Progenitor cell of endocrine pancreas (in vitro differentiated cells): Measurements from ENCODE around the gene PLXNB1. TPM values are rescaled to one million over a fixed set of nuclear protein-coding genes. Genes with fewer than 3 reads are reported as not detected.

Source experiments
- DNase-seq: peaks from one replicate; pipeline ENCODE4 v3.0.0; 2021; ENCODE audit warnings: low spot score; ENCODE audit not compliant: unreplicated experiment
- H3K27ac Mint-ChIP-seq: 2 replicates; pipeline ENCODE4 v1.8.0; 2021; ENCODE audit warnings: mild to moderate bottlenecking, moderate library complexity, mixed read lengths
- H3K27me3 Mint-ChIP-seq: 2 replicates; pipeline ENCODE4 v1.8.0; 2021; ENCODE audit warnings: mixed read lengths
- H3K36me3 Mint-ChIP-seq: 2 replicates; pipeline ENCODE4 v1.8.0; 2022; ENCODE audit warnings: mixed read lengths; ENCODE audit not compliant: insufficient read depth
- H3K4me1 Mint-ChIP-seq: 2 replicates; pipeline ENCODE4 v1.8.0; 2021; ENCODE audit warnings: low read depth, mixed read lengths
- H3K4me3 Mint-ChIP-seq: 2 replicates; pipeline ENCODE4 v1.8.0; 2021; ENCODE audit warnings: low read depth, mild to moderate bottlenecking, moderate library complexity, mixed read lengths
- H3K9me3 Mint-ChIP-seq: 2 replicates; pipeline ENCODE4 v1.8.0; 2021; ENCODE audit warnings: low read depth, mixed read lengths
- CTCF ChIP-seq: fragments of 200-600 bp; sonication (generic); IDR thresholded peaks from one replicate; pipeline ENCODE4 v1.5.0; 2021; ENCODE audit warnings: antibody characterized with exemption, mild to moderate bottlenecking; ENCODE audit not compliant: unreplicated experiment
- total RNA-seq: library from RNA; stranded (reverse); gene quantifications from 2 replicates; pipeline ENCODE4 v1.2.1, GENCODE V29; 2021

PLXNB1 gene
- total RNA-seq, 1 donor from 2014 or later: 543 TPM

GRCh38 chr3:48431224-48432029, 1.5 kb upstream of the PLXNB1 start:
- TF ChIP-seq CTCF: no peak
- Mint-ChIP-seq H3K27ac (peak overlapping the region; percentile 98), H3K4me3 (peak overlapping the region; percentile 90), H3K4me1 (peaks cover 40% of the 10 kb centered on the region), H3K9me3 (no peaks in the 10 kb centered on the region), H3K36me3 (peaks cover 5% of the 10 kb centered on the region), H3K27me3 (no peaks in the 10 kb centered on the region)
- DNase-seq: no peak

- Mint-ChIP-seq H3K4me3 (peak overlapping the region; percentile 90), H3K9me3 (no peaks in the 10 kb centered on the region), H3K4me1 (peaks cover 46% of the 10 kb centered on the region), H3K27me3 (no peaks in the 10 kb centered on the region), H3K36me3 (peaks cover 7% of the 10 kb centered on the region), H3K27ac (peak overlapping the region; percentile 98)
- no peak for TF ChIP-seq CTCF
- DNase-seq: no peak
Observed at GRCh38 chr3:48430708-48431101, 819 bp upstream of the PLXNB1 start.

- no peak for TF ChIP-seq CTCF
- peak overlapping the region; percentile 98 for H3K27ac Mint-ChIP-seq
- H3K36me3 Mint-ChIP-seq: peaks cover 10% of the 10 kb centered on the region
- H3K9me3 Mint-ChIP-seq: no peaks in the 10 kb centered on the region
- peaks cover 57% of the 10 kb centered on the region for H3K4me1 Mint-ChIP-seq
- DNase-seq: peak; percentile 78
- H3K4me3 Mint-ChIP-seq: peak overlapping the region; percentile 90
- no peaks in the 10 kb centered on the region for H3K27me3 Mint-ChIP-seq
Observed at GRCh38 chr3:48429317-48429959, 448 bp downstream of the PLXNB1 start.

- H3K9me3 Mint-ChIP-seq: no peaks in the 10 kb centered on the region
- peaks cover 10% of the 10 kb centered on the region for H3K36me3 Mint-ChIP-seq
- peaks cover 58% of the 10 kb centered on the region for H3K4me1 Mint-ChIP-seq
- DNase-seq: peak; percentile 62
- peak overlapping the region; percentile 97 for H3K27ac Mint-ChIP-seq
- no peaks in the 10 kb centered on the region for H3K27me3 Mint-ChIP-seq
- no peak for TF ChIP-seq CTCF
- H3K4me3 Mint-ChIP-seq: peak overlapping the region; percentile 88
Observed at GRCh38 chr3:48428572-48429316, 1.1 kb downstream of the PLXNB1 start.

- no peak for TF ChIP-seq CTCF
- Mint-ChIP-seq H3K4me3 (peak overlapping the region; percentile 88), H3K27ac (peak overlapping the region; percentile 97), H3K4me1 (peaks cover 58% of the 10 kb centered on the region), H3K27me3 (no peaks in the 10 kb centered on the region), H3K36me3 (peaks cover 10% of the 10 kb centered on the region), H3K9me3 (no peaks in the 10 kb centered on the region)
- no peak for DNase-seq
Observed at GRCh38 chr3:48428088-48428571, 1.8 kb downstream of the PLXNB1 start.
